Progenitor cell of endocrine pancreas (in vitro differentiated cells): Measurements from ENCODE around the gene IGFBP3. TPM values are rescaled to one million over a fixed set of nuclear protein-coding genes. Genes with fewer than 3 reads are reported as not detected.

Experiments
- DNase-seq: peaks from one replicate; pipeline ENCODE4 v3.0.0; 2021; ENCODE audit warnings: low spot score; ENCODE audit not compliant: unreplicated experiment
- H3K27ac Mint-ChIP-seq: 2 replicates; pipeline ENCODE4 v1.8.0; 2021; ENCODE audit warnings: mild to moderate bottlenecking, moderate library complexity, mixed read lengths
- H3K27me3 Mint-ChIP-seq: 2 replicates; pipeline ENCODE4 v1.8.0; 2021; ENCODE audit warnings: mixed read lengths
- H3K36me3 Mint-ChIP-seq: 2 replicates; pipeline ENCODE4 v1.8.0; 2022; ENCODE audit warnings: mixed read lengths; ENCODE audit not compliant: insufficient read depth
- H3K4me1 Mint-ChIP-seq: 2 replicates; pipeline ENCODE4 v1.8.0; 2021; ENCODE audit warnings: low read depth, mixed read lengths
- H3K4me3 Mint-ChIP-seq: 2 replicates; pipeline ENCODE4 v1.8.0; 2021; ENCODE audit warnings: low read depth, mild to moderate bottlenecking, moderate library complexity, mixed read lengths
- H3K9me3 Mint-ChIP-seq: 2 replicates; pipeline ENCODE4 v1.8.0; 2021; ENCODE audit warnings: low read depth, mixed read lengths
- CTCF ChIP-seq: fragments of 200-600 bp; sonication (generic); IDR thresholded peaks from one replicate; pipeline ENCODE4 v1.5.0; 2021; ENCODE audit warnings: antibody characterized with exemption, mild to moderate bottlenecking; ENCODE audit not compliant: unreplicated experiment
- total RNA-seq: library from RNA; stranded (reverse); gene quantifications from 2 replicates; pipeline ENCODE4 v1.2.1, GENCODE V29; 2021

Gene IGFBP3
- total RNA-seq, 1 donor from 2014 or later: 8.6 TPM

GRCh38 chr7:45898222-45898621, 22.9 kb downstream of the IGFBP3 start:
- H3K27me3 Mint-ChIP-seq: peaks cover 21% of the 10 kb centered on the region
- no peak for DNase-seq
- H3K36me3 Mint-ChIP-seq: no peaks in the 10 kb centered on the region
- H3K9me3 Mint-ChIP-seq: no peaks in the 10 kb centered on the region
- TF ChIP-seq CTCF: no peak
- H3K27ac Mint-ChIP-seq: no peak overlapping the region
- H3K4me3 Mint-ChIP-seq: no peak overlapping the region
- H3K4me1 Mint-ChIP-seq: no peaks in the 10 kb centered on the region

DNA sequence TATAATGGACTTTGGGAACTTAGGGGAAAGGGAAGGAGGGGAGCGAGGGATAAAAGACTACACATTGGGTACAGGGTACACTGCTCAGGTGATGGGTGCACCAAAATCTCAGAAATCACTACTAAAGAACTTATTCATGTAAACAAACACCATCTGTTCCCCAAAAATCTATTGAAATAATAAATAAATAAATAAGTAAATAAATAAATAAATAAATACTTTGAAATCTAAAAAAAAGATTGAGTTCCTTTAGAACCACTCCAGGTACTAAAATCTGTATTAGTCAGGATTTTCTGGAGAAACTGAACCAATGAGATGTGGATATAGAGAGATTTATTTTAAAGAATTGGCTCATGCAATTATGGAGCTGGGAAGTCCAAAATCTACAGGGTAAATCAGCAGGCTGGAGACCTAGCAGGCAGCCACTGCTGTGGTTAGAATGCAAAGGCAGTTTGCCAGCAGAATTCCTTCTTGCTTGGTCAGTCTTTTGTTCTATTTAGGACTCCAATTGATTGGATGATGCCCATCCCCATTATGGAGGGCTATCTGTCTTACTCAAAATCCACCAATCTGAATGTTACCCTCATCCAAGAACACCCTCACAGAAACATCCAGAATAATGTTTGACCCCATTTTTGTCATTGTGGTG, 23.9 kb downstream of the IGFBP3 start:
- Mint-ChIP-seq H3K36me3 (no peaks in the 10 kb centered on the region), H3K4me1 (no peaks in the 10 kb centered on the region), H3K4me3 (no peak overlapping the region), H3K9me3 (no peaks in the 10 kb centered on the region), H3K27ac (no peak overlapping the region), H3K27me3 (peaks cover 26% of the 10 kb centered on the region)
- DNase-seq: no peak
- TF ChIP-seq CTCF: no peak

- Mint-ChIP-seq H3K36me3 (no peaks in the 10 kb centered on the region), H3K27me3 (peaks cover 41% of the 10 kb centered on the region), H3K27ac (no peak overlapping the region), H3K4me1 (no peaks in the 10 kb centered on the region), H3K9me3 (no peaks in the 10 kb centered on the region), H3K4me3 (no peak overlapping the region)
- no peak for TF ChIP-seq CTCF
- no peak for DNase-seq
These were observed 26.4 kb downstream of the IGFBP3 start for GRCh38 chr7:45894665-45895062.

DNA sequence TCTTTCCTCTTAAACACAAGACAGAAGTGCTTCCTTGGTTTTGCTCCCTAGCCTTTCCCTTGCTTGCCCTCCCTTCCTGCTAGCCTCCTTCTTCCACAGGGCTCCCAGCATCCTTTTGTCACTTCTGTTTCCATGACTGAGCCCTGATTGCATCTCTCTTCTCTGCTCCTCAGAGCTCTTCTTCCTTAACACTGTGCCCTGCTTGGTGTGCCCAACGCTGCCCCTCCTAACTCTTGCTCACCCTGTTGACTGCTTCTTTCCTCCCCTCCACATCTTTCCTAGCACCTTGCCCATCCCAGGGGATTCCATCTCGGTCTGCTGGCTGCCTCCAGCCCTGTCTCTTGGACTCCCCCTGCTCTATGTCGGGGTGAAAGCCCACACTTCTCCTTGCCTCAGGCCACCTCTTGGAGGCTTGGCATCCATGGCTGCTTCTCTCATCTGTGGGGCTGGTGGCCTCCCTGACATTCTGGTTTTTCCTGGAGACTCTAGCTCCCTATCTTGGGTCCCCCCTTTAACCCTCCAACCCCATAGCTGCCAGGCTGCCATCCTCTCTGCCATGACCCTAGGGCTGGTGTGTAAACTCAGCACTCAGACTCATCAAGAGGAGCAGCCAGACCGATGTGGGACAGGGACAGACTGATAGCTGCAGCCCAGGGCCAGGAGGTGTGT, 26.9 kb downstream of the IGFBP3 start:
- Mint-ChIP-seq H3K4me1 (no peaks in the 10 kb centered on the region), H3K36me3 (no peaks in the 10 kb centered on the region), H3K4me3 (no peak overlapping the region), H3K27me3 (peaks cover 46% of the 10 kb centered on the region), H3K9me3 (no peaks in the 10 kb centered on the region), H3K27ac (no peak overlapping the region)
- TF ChIP-seq CTCF: no peak
- no peak for DNase-seq

- H3K27ac Mint-ChIP-seq: no peak overlapping the region
- H3K4me1 Mint-ChIP-seq: no peaks in the 10 kb centered on the region
- no peak for DNase-seq
- no peaks in the 10 kb centered on the region for H3K9me3 Mint-ChIP-seq
- H3K4me3 Mint-ChIP-seq: no peak overlapping the region
- no peaks in the 10 kb centered on the region for H3K36me3 Mint-ChIP-seq
- TF ChIP-seq CTCF: no peak
- H3K27me3 Mint-ChIP-seq: peaks cover 49% of the 10 kb centered on the region
These were observed 27.6 kb downstream of the IGFBP3 start for GRCh38 chr7:45893374-45893995.
